RCC 7860 (cell line): Measurements from ENCODE around the gene CD1B.
"Not testable (repeated sequence)": the region's sequence is repeated elsewhere in the genome, so short reads cannot be mapped to it uniquely, and the experiment has no call there.

Experiments used
- DNase-seq: peaks from one replicate; pipeline ENCODE4 v3.0.0-alpha.2; 2015; ENCODE audit warnings: low spot score
- FAIRE-seq: peaks from 2 replicates; lab custom pipeline; 2012; peaks lifted over from hg19 to GRCh38; lab: Jason Lieb, UNC

CD1B gene

DNA sequence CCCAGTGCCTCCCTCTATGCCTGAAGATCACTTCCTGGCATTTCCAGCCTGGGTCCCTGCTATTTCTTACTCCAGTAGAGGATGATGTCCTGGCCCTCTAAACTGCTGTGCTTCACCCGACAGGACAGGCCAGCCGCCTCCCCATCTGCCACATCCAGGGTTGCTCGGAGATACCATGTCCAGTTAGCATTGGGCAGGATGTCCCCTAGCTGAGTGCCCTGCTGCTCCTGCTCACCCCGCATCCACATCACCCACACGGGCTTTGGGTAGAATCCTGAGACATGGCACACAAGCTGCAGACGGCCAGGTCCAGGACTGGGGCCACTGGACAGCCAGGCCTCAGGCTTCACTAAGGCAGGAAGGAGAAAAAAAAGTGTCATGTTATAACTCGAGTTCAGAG is 2.0 kb downstream of the CD1B start:
- DNase-seq = no peak
- FAIRE-seq = no peak

- no peak for FAIRE-seq
Observed at GRCh38 chr1:158328426-158328825, 2.9 kb downstream of the CD1B start.

DNA sequence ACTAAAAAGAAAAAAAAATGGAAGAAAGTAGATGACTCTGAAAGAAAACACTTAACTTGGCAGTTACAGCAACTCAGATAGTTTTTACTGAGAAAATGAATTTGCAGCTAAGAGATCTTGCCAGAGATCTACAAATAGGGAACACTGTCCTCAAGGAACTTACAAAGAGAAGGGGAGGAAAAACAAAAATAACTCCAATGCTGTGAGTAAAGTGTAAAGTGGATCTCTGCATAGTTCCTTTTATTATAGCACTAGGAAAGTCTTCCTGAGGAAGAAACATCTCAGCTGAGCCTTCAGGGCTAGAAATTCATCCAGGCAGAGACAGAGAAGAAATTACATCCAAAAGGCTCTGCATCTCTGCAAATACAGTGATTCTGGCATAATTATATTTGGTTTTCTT is 3.9 kb downstream of the CD1B start:
- no peak for DNase-seq
- FAIRE-seq = no peak

More at GRCh38 chr1:158328426-158328825, 2.9 kb downstream of the CD1B start:
- no peak for DNase-seq

- DNase-seq = no peak
- no peak for FAIRE-seq
Observed at GRCh38 chr1:158324395-158324794, 6.9 kb downstream of the CD1B start.

- DNase-seq (no peak), FAIRE-seq (no peak)
Observed at GRCh38 chr1:158323866-158324265, 7.5 kb downstream of the CD1B start.

DNA sequence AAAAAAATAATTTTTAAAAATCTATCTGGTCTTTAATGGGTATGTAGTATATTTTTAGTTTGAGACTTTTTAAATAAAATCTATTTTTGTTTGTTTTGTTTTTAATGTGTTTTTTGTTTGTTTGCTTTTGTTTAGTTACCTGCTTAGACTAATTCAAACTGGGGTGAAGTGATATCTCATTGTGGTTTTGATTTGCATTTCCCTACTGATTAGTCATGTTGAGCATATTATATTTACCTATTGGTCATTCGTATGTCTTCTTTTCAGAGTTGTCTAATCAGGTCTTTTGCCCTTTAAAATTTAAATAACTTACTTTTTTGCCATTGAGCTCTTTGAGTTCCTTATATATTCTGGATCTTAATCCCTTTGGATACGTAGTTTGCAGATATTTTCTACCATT is 20.3 kb downstream of the CD1B start:
- FAIRE-seq (no peak), DNase-seq (no peak)

DNA sequence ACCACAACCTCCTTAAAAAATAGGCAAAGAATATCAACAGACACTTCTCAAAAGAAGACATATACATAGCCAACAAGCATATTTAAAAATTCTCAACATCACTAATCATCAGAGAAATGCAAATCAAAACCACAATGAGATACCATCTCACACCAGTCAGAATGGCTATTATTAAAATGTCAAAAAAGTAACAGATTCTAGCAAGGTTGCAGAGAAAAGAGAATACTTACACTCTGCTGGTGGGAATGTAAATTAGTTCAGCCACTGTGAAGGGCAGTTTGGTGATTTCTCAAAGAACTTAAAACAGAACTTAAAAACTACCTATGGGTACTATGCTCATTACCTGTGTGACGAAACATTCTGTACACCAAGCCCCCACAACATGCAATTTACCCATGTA is 20.7 kb downstream of the CD1B start:
- no peak for DNase-seq
- no peak for FAIRE-seq

DNA sequence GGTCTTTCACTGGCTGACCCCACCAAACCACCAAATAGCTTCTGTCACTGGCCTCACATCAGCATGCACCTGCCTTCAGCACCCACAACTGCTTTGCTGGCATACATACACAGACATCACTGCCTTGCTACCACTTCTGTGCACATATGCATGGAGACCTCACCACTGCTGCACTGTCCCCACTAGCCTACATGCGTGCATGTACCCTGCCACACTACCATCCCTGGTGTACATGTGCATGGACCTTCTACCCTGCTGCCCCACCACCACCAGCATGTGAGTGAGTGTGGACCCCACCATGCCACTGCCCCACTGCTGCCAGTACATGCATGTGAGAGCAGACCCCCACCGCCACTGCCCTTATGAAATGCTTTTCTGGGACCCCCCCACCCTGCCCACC is 35.5 kb downstream of the CD1B start:
- DNase-seq = no peak
- FAIRE-seq = no peak

DNA sequence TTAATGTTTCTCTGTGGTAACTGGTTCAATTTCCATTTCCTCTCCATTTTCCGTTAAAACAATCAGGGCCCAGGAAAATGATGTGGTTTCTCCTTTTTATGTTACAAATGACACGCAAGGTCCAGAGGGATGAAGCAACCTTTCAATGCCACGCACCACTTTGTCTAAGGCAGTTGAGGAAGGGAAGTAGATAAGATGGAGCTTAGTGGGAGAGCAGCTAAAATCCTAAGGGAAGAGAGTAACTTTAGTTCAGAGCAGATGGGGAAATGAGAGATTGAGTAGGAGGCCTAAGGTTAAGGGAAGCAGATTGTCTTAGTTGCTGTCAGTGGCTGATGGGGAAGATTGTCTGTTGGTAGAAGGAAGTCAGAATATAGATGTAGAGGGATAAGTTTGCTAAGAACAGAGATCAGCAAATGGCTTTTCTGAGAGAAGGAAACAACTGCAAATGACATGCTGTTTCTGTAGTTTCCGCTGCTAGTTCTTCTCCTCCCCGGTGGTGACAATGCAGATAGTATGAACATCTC is 40.9 kb downstream of the CD1B start:
- DNase-seq = no peak
- no peak for FAIRE-seq

DNA sequence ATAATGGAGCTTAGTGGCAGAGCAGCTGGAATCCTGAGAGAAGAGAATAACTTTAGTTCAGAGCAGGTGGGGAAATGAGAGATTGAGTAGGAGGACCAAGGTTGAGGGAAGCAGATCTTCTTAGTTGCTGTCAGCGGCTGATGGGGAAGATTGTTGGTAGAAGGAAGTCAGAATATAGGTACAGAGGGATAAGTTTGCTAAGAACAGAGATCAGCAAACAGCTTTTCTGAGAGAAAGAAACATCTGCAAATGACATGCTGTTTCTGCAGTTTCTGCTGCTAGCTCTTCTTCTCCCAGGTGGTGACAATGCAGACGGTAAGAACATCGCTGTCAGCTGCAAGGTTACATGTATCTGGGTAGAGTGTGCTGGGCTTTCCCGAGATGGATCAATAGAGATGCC is 41.5 kb downstream of the CD1B start, which contains the start of gene CD1C:
Gene CD1C, plus strand, starts transcription at position 113 of the 400 bp plus-strand sequence. Its CDS starts 142 bp downstream, at position 255.
- no peak for DNase-seq
- FAIRE-seq = no peak

DNA sequence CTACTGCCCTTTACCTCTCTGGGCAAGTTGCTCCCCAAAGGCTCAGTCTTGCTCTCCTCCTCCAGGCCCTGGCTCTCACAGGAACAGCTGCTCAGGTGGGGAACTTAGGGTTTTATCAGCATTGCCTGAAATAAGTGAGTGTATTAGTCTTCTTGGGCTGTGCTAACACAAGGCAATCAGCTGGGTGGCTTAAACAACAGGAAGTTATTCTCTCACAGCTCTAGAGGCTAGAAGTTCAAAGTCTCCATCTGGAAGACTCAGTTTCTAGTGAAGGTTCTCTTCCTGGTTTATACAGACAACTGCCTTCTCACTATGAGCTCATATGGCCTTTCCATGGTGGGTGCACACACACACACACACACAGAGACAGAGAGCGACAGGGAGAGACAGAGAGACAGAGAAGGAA is 44.4 kb downstream of the CD1B start:
- FAIRE-seq (no peak), DNase-seq (no peak)

- DNase-seq (no peak), FAIRE-seq (no peak)
Observed at GRCh38 chr1:158286487-158286886, 44.8 kb downstream of the CD1B start.

DNA sequence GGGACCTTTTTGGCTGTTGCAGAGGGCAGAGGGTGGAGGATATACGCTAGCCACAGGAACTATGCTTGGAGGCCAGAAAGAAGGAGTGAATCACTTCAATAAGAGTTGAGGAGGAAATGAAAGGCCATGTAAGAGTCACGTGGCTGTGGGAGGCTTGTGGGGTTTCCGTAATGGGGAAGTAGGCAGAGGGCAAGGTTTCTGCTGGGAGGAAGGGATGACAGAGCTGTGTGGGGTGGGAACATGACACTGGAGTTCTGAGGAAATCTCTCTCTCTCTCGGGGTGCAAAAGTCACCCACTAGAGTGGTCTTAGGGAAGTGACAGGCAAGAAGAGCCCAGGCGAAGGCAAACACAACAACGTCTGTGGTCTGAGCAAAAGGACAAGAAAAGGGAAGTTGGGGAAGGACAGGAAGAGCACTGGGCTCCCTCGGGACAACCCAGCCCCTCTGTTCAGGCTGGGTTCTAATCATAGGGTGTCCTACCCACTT is 45.5 kb downstream of the CD1B start:
- FAIRE-seq (peak; percentile 83), DNase-seq (peak; percentile 84)

- FAIRE-seq = peak; percentile 89
Observed at GRCh38 chr1:158283965-158284364, 47.4 kb downstream of the CD1B start.

DNA sequence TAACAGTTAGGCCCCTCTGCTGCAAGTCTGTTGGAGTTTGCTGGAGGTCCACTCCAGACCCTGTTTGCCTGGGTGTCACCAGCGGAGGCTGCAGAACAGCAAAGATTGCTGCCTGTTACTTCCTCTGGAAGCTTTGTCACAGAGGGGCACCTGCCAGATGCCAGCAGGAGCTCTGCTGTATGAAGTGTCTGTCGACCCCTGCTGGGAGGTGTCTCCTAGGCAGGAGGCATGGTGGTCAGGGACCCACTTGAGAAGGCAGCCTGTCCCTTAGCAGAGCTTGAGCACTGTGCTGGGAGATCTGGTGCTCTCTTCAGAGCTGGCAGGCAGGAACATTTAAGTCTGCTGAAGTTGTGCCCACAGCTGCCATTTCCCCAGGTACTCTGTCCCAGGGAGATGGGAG is 48.9 kb downstream of the CD1B start:
- not testable (repeated sequence) for FAIRE-seq, DNase-seq

More at GRCh38 chr1:158283965-158284364, 47.4 kb downstream of the CD1B start:
- peak; percentile 79 for DNase-seq
